Osteoblast (primary cell): Measurements from ENCODE around the gene PRKAR1B. TPM values are rescaled to one million over a fixed set of nuclear protein-coding genes. Genes with fewer than 3 reads are reported as not detected.

ENCODE experiments used
- DNase-seq: peaks from one replicate; pipeline ENCODE4 v3.0.0; 2011; ENCODE audit warnings: low spot score, mixed read lengths; ENCODE audit not compliant: insufficient read length; ENCODE audit errors: missing footprints
- H2AFZ ChIP-seq: 2 replicates; pipeline ENCODE4 v1.6.0; 2011; ENCODE audit warnings: mild to moderate bottlenecking, low read length
- H3K27ac ChIP-seq: 2 replicates; pipeline ENCODE4 v1.5.1; 2011; ENCODE audit warnings: mild to moderate bottlenecking, low read depth, low read length, moderate library complexity
- H3K27me3 ChIP-seq: 2 replicates; pipeline ENCODE4 v1.6.0; 2012; ENCODE audit warnings: mild to moderate bottlenecking, control low read depth, inconsistent platforms, low read length, moderate library complexity; ENCODE audit not compliant: insufficient read depth
- H3K36me3 ChIP-seq: 2 replicates; pipeline ENCODE4 v1.5.1; 2011; ENCODE audit warnings: mild to moderate bottlenecking, low read length, control low read depth, moderate library complexity; ENCODE audit not compliant: insufficient read depth
- H3K4me1 ChIP-seq: 2 replicates; pipeline ENCODE4 v1.5.1; 2011; ENCODE audit warnings: mild to moderate bottlenecking, low read length, control low read depth, moderate library complexity; ENCODE audit not compliant: insufficient read depth
- H3K4me2 ChIP-seq: 2 replicates; pipeline ENCODE4 v1.6.0; 2011; ENCODE audit warnings: mild to moderate bottlenecking, low read length; ENCODE audit not compliant: insufficient read depth
- H3K4me3 ChIP-seq: fragments of 200-600 bp; sonication (generic); 3 replicates; pipeline ENCODE4 v1.5.1; 2012; ENCODE audit warnings: mild to moderate bottlenecking, low read length, inconsistent platforms; ENCODE audit not compliant: insufficient read depth
- H3K79me2 ChIP-seq: 2 replicates; pipeline ENCODE4 v1.6.0; 2012; ENCODE audit warnings: mild to moderate bottlenecking, low read length, control low read depth, inconsistent platforms; ENCODE audit not compliant: insufficient read depth
- H3K9me3 ChIP-seq: 2 replicates; pipeline ENCODE4 v1.5.1; 2011; ENCODE audit warnings: low read depth, low read length, control low read depth
- H4K20me1 ChIP-seq: 2 replicates; pipeline ENCODE4 v1.6.0; 2012; ENCODE audit warnings: mild to moderate bottlenecking, low read length, control low read depth; ENCODE audit not compliant: insufficient read depth
- total RNA-seq: library from RNA; depleted of rRNA; stranded (reverse); fragments of >200 nt; gene quantifications from 2 replicates; pipeline ENCODE4 v1.2.3, GENCODE V29; 2012
- TF ChIP-seq, protein P1 (sequence below): IDR thresholded peaks from 2 replicates; pipeline ENCODE4 v1.5.1; 2011; ENCODE audit warnings: mild to moderate bottlenecking, low read depth, low read length, moderate library complexity; ENCODE audit errors: extremely low read depth

The PRKAR1B gene
- total RNA-seq, 1 donor, result 6.5 TPM

DNA sequence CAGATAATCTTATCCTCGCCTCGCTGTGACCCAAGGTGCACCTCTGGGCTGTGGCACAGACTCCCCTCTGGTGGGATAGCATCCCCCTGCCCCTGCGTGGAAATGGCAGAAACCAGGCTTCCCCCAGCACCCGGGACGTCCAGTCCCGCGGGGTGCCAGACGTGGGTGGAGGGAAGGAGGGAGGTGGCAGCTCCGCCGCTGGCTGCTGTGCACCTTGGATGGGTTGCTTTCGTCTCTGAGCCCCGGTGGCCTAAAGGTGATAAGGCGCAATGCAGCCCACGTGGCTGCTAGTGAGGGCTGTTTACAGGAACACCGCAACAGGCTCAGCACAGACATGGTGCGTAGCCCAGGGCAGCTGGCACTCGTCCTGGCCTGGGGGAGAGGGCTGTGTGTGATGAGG is 193.8 kb downstream of the PRKAR1B start:
- no peak overlapping the region for H3K27ac ChIP-seq
- DNase-seq, result no peak
- H3K4me3 ChIP-seq, result no peak overlapping the region
- no peaks in the 10 kb centered on the region for H4K20me1 ChIP-seq
- H3K4me1 ChIP-seq, result peaks cover 6% of the 10 kb centered on the region
- no peaks in the 10 kb centered on the region for H3K79me2 ChIP-seq
- peaks cover 22% of the 10 kb centered on the region for H3K27me3 ChIP-seq
- H3K36me3 ChIP-seq, result no peaks in the 10 kb centered on the region
- no peaks in the 10 kb centered on the region for H3K9me3 ChIP-seq
- H3K4me2 ChIP-seq, result no peak overlapping the region
- H2AFZ ChIP-seq, result no peak overlapping the region
- TF ChIP-seq, protein P1, sequence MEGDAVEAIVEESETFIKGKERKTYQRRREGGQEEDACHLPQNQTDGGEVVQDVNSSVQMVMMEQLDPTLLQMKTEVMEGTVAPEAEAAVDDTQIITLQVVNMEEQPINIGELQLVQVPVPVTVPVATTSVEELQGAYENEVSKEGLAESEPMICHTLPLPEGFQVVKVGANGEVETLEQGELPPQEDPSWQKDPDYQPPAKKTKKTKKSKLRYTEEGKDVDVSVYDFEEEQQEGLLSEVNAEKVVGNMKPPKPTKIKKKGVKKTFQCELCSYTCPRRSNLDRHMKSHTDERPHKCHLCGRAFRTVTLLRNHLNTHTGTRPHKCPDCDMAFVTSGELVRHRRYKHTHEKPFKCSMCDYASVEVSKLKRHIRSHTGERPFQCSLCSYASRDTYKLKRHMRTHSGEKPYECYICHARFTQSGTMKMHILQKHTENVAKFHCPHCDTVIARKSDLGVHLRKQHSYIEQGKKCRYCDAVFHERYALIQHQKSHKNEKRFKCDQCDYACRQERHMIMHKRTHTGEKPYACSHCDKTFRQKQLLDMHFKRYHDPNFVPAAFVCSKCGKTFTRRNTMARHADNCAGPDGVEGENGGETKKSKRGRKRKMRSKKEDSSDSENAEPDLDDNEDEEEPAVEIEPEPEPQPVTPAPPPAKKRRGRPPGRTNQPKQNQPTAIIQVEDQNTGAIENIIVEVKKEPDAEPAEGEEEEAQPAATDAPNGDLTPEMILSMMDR, result no peak

DNA sequence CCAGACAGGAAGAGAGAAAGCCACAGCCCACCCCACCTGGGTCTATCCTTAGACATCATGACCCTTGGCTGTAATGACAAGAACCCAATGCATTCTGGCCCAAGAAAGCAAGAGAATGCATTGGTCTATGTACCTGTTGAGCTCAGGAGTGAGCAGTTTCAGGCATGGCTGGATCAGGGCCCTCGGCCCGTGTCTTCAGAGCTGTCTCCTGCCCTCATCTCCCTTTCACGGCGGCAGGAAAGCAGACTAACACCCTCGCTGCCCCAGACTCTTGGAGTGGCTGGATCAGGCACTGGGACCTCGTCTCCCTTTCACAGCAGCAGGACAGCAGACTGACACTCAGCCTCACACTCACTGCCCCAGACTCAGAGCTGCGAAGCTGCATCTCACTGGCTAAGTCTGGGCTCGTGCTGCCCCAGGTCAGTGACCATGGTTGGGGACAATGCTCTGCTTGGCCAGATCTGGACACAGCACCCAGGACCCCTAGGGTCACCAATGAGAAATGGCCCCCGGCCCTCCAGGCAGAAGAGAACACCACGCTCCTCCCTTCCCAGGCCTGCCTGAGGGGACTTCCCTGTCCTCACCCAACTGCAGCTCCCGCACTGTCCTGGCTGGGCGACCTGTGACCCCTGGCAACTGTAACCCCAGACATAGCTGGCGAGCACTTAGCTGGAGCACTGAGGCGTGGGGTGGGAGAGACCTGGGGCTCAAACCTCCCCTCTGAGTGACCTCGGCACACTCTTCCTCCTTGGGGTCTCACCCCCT is 194.5 kb downstream of the PRKAR1B start:
- H3K79me2 ChIP-seq, result no peaks in the 10 kb centered on the region
- H3K4me2 ChIP-seq, result no peak overlapping the region
- peaks cover 22% of the 10 kb centered on the region for H3K27me3 ChIP-seq
- H4K20me1 ChIP-seq, result no peaks in the 10 kb centered on the region
- H2AFZ ChIP-seq, result no peak overlapping the region
- no peaks in the 10 kb centered on the region for H3K9me3 ChIP-seq
- peaks cover under 1% of the 10 kb centered on the region for H3K4me1 ChIP-seq
- DNase-seq, result no peak
- TF ChIP-seq, protein P1, result no peak
- no peak overlapping the region for H3K27ac ChIP-seq
- H3K4me3 ChIP-seq, result no peak overlapping the region
- H3K36me3 ChIP-seq, result no peaks in the 10 kb centered on the region

DNA sequence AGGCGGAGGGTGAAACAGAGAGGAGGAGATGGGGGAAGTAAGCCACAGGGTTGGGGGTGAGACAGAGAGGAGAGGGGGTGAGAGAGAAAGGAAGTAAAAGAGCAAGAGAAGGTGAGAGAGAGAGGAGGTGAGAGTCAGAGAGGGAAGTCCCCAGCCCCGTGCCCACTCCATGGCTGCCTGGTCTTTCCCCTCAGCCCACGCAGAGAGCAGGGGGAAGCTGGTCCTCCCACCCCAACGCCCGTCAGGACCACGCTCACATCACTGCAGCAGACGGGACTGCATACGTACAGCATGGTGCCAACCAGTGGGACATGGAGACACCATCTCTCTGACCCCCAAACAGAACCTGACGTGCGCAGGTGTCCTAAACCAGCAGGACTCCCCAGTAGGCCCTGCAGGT is 195.3 kb downstream of the PRKAR1B start:
- no peaks in the 10 kb centered on the region for H4K20me1 ChIP-seq
- no peaks in the 10 kb centered on the region for H3K79me2 ChIP-seq
- H3K27ac ChIP-seq, result no peak overlapping the region
- no peak overlapping the region for H3K4me3 ChIP-seq
- no peak overlapping the region for H3K4me2 ChIP-seq
- no peak for DNase-seq
- H3K27me3 ChIP-seq, result peaks cover 22% of the 10 kb centered on the region
- no peak overlapping the region for H2AFZ ChIP-seq
- H3K9me3 ChIP-seq, result no peaks in the 10 kb centered on the region
- TF ChIP-seq, protein P1, result no peak
- no peaks in the 10 kb centered on the region for H3K36me3 ChIP-seq
- H3K4me1 ChIP-seq, result no peaks in the 10 kb centered on the region

DNA sequence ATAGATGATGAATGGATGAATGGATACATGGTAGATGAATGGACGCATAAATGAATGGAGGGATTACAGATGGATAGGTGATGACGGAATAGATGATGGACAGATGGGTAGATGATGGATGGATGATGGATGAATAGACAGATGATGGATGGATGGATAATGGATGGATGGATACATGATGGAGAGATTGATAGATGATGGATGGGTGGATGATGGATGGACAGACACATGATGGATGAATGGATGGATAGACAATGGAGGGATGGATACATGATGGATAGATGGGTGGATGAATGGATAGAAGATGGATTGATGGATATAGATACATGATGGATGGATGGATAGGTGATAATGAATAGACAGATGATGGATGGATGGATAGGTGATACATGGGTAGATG is 198.6 kb downstream of the PRKAR1B start:
- Histone ChIP-seq H4K20me1 (peaks cover 3% of the 10 kb centered on the region), H3K4me3 (no peak overlapping the region), H3K36me3 (no peaks in the 10 kb centered on the region), H3K4me2 (no peak overlapping the region), H3K27ac (no peak overlapping the region), H3K27me3 (peaks cover 26% of the 10 kb centered on the region), H3K79me2 (no peaks in the 10 kb centered on the region), H3K4me1 (peaks cover 3% of the 10 kb centered on the region), H2AFZ (no peak overlapping the region), H3K9me3 (no peaks in the 10 kb centered on the region)
- DNase-seq, result no peak
- TF ChIP-seq, protein P1, result no peak
